Stimulated activated CD4-positive, alpha-beta T cell treated with anti-CD3 and anti-CD28 coated beads, Interleukin-1b, Interleukin-23, amount 100 ng/mL, for 1 hour (primary cell): Measurements from ENCODE around the gene OPTN.
"Not testable (repeated sequence)": the region's sequence is repeated elsewhere in the genome, so short reads cannot be mapped to it uniquely, and the experiment has no call there.

Source experiments
- DNase-seq, 2 donors: peaks; one replicate each; pipeline ENCODE4 v3.0.0-alpha.2; 2020; ENCODE audit warnings: low read depth in 2 of 2

Gene OPTN

DNA sequence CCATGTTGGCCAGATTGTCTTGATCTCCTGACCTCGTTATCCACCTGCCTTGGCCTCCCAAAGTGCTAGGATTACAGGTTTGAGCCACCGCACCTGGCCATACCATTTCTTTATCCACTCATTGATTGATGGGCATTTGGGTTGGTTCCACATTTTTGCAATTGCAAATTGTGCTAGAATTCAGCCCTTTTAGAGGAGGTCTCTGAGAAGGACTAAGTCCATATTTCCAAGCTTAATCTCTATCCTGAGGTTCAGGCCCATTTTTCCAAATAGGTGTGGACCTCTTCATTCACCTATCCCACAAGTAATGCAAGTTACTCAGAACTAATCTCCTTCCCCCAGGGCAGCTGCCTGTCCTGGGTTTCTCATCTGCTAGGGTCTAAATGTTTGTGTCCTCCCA, 9.7 kb upstream of the OPTN start:
- no peak for DNase-seq

DNA sequence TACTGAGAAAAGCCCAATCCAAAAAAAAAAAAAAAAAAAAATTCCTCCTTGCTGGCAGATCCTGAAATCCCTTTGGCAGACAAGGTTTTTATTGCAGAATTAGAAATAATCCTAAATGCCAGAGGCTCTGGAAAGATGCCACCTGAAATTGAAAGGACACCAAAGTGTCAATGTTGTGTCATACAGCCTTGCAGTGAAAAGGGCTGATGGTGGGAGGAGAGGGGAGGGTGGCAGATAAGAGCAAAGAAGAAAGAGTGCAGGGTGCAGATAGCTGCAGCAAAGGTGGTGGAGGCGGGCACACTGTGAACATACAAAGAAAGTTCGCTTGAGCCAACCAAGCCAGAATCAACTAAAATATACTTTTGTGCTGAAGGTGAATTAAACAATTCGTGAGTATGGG, 8.2 kb upstream of the OPTN start:
- DNase-seq: no peak

DNA sequence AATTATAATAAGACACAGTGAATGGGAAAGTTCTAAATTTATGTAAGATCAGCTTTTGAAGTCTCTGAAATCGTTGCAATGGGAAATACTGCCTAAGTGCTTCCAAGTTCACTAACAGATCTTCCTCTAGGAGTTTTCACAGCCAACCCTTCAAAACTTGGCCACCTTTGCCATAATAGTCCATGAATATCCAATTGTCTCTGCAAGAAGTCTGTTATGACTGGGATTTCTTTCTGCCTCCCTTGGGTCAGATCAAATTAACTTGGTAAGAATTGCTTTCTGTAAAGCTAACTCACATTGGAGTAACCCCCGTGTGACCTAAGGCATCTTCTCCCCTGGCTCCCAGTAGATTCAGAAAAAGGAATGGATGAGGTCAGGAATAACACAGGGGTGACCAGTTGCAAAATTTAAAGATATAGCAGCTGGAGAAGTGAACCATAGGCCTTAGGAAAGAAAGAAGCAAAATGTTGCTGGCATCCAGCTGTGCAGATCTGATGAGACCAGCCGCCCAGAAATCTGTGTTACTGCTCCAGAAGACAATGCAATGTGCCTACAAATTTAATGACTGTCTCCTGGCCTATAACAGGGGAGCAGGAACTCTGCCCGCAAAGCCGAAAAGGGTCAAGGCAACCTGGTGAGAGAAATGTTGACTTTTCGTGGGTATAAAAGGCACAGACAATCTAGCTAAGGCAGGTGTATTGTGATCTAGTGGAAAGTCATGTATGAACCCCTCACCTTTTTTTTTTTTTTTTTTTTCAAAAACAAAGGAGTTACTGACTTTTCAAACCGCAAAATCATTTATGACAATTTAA, 7.5 kb upstream of the OPTN start:
- no peak for DNase-seq

DNA sequence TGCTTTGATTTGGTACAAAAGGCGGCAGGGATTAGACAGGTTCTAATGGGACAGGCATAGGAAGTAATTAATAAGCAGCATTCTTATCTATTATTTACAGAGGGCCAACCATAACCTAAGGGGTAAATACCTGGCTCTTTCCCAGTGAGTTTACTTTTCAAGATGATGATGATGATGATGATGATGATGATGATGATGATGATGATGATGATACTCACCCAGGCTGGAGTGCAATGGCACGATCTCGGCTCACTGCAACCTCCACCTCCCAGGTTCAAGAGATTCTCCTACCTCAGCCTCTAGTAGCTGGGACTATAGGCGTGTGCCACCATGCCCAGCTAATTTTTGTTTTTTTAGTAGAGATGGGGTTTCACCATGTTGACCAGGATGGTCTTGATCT, 5.9 kb upstream of the OPTN start:
- not testable (repeated sequence) for DNase-seq

DNA sequence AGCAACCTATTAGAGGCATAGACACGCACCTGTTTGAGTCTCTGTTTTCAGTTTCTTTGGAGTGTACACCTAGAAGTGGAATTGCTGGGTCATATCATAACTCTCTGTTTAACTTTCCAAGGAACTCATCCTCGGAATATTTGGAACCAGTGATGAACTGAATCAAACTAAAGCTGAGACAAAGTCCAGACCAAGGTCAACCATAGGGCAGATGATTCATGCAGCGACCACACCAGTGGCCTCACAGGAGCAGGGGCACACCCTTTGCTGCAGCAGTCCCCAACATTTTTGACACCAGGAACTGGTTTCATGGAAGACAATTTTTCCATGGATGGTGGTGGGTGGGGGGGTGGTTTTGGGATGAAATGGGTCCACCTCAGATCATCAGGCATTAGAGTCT, 4.9 kb upstream of the OPTN start:
- DNase-seq: no peak

DNA sequence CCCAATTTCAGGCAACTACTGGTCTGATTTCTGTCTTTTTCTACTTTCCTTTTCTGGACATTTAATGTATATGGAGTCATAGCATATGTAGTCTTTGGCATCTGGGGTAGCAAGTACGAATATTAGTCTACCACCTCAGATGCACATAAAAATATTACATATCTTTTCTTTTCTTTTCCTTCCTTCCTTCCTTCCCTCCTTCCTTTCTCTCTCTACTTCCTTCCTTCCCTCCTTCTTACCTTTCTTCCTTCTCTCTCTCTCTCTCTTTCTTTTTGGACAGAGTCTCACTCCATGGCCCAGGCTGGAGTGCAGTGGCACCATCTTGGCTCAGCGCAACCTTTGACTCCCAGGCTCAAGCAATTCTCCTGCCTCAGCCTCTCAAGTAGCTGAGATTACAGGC, 4.0 kb upstream of the OPTN start:
- no peak for DNase-seq

DNA sequence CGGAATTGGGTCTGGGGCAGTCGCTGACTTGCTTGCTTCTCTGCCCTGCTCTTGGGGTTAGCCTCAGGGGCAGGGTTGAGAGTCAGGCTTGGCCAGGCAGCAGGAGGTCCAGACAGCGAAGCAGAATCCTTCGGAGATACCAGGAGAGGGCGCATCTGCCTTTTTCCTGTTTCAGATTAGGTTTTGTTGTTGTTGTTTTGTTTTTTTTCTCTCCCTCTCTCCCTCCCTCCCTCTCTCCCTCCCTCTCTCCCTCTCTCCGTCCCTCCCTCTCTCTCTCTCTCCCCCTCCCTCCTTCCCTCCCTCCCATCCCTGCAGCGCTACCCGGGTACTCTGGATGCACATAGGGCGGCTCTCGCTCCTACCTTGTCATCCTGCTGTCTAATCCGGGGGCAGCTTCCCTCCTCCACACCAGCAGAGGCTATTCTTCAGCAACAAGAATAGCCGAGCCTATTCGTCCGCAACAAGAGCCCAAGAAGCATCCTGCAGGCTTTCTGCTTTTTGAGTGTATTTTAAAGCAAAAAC, 758 bp upstream of the OPTN start:
- DNase-seq: no peak

DNA sequence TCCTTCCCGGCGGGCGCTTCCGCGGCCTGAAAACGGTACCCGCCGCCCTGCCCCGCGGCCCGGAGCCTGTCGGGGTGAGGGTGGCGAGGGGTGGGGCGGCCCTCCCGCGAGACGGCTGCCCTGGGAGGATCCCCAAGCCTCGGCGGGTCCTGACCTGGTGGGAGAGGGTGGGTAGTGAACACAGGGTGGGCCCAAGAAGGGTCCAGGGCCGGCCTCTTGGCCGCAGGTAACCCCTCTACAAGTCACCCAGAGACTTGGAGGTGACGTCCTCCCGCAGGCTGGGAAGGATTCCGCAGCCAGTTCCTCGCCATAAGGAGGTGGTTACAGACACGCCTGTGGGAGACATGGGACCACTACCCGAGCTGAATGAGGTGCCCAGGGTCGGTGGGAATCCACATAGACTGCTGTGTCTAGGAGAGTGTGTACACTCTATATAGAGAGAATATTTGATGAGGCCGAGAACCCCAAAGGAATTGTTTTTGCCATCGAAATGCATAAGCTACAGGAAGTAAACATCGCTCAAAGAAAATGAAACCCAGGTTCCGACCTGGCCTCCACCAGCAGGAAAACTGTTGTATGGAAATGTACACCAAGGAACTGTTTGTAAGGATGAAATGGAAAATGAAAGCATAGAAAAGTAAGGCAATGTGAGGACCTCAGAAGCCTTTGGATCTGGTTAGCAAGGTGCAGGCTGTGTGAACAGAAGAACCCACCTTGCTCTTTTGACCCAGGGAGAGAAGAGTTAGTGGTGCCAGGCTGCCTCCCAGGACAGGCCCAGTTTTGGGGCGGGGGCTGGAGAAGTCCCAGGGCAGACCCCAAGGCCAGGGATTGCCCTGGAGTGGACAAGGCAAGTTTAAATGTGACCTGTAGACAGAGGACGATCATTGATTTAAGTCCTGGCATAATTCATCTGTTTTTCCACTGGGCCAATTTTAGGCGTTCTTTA, 659 bp downstream of the OPTN start:
- no peak for DNase-seq

DNA sequence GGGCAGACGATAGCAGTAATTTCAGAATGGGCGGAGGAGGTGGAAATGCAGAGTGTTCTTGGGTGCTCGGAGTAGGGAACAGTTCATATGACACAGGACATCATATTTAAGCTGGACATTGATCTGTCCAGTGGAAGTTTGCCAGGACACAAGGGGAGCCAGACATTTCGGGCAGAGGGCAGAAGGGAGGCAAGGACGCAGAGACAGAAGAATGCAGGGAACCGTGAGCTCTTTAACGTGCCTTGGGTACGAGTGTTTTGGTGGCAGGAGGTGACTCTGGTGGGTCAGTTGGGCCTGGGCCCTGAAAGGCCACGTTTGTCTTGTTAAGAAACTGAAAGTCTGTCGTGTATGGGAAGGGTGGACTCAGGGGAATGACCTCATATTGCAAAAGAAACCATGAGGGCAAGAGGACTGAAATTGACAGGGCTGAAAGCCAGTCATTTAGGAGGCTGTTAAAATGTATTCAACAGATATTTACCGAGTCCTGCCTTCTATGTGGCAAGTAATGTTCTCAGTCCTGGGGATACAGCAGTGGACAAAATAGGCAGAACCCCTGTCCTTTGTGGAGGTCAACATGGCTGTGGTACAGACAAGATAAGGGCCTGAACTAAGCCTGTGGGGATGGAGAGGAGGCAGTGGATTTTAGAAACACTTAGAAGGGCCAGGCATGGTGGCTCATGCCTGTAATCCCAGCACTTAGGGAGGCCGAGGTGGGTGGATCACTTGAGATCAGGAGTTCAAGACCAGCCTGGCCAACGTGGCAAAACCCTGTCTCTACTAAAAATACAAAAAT, 2.2 kb downstream of the OPTN start:
- DNase-seq: no peak

DNA sequence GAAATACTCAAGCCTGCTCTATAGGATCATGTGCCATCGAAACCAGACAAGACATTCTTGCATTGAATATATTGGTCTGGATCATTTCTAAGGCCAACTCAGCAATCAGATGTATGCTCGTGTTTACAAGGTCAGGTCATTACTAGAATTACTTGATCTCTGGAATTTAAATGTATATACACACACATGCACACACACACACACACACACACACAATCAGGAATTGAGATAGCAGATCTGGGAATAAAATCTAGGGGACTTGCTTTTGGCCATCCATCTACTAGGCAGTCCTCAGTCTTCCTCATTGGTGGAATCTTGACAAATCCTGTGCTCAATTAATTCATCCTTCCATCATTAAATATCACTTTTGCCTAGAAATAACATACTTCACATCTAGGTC, 3.6 kb downstream of the OPTN start:
- DNase-seq: no peak

DNA sequence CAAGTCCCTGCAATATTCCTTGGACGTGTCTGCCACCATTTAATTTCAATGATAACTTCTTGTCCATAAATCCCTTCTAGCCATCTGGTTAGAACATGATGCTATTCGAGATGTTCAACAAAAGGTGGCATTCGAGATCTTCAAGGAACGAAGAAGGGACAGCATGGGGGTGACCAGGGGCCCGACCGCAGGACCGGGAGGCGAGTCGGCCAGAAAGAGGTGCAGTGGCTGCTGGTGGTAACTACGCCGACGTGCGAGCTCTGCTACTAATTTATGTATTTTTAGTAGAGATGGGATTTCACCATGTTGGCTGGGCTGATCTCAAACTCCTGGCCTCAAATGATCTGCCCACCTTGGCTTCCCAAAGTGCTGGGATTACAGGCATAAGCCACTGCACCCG, 4.7 kb downstream of the OPTN start:
- DNase-seq: no peak

DNA sequence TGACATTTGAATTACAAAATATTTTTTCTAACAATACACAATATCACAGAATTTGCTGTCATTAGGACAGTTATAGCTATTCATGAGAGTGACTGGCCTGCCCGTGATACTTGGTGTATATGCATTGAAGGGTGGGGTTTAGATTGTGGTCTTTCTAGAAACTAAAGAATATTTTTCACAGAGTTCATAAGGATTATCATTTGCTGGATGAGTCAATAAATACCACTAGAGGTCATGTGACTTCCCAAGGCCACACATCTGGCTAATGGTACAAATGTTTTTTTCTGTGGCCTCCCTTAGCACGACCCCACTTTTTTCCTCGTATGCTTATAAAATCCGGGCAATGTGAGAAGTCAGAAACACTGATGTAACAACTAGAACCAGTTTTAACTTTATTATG, 5.2 kb downstream of the OPTN start:
- DNase-seq: no peak

DNA sequence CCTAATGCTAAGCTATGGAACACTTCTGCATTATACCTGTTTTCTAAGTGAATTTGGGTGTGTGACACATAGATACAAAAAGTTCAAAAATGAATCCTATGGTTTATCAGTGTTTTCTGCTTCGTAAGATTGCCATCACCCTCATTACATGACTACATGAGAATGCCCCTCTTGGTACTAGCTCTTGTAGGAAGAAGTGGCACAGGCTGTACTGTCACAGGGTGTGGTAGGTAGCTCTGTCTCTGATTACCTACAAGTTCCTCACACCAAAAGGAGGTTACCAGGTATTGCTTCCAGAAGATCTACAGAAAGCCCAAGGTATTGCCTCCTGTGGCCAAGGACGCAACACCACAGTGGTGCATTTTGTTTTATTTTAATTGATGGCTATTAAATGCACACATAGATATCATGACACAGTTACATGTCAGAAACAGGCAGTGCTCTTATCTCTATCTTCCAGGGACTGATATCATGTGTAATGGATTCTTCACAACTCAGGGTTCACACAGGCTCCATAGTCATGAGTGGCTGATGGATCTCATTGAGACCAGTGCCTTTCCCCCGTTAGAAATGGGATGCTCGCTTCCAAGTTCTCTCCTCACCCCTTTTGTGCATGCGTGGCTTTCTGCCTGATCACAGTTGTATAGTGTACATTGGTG, 6.6 kb downstream of the OPTN start:
- no peak for DNase-seq

DNA sequence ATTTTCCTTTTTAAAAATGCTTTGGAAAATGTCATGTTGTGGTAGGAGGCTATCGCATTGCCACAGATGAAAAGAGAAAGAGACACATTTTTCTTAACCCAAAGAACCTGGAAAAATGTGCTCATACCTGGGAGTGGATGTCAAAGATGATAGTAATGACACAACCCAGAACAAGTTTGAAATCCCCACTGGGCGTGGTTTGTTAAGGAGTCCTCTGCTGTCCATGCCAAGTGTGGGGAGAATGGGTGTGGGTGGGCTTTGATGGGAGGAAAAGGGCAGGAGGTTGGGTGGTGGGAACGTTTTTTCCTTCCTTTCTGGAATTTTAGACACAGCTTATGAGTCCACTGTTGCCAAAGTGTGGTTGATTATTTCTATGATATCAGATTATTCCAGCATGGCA, 10.9 kb downstream of the OPTN start:
- no peak for DNase-seq

DNA sequence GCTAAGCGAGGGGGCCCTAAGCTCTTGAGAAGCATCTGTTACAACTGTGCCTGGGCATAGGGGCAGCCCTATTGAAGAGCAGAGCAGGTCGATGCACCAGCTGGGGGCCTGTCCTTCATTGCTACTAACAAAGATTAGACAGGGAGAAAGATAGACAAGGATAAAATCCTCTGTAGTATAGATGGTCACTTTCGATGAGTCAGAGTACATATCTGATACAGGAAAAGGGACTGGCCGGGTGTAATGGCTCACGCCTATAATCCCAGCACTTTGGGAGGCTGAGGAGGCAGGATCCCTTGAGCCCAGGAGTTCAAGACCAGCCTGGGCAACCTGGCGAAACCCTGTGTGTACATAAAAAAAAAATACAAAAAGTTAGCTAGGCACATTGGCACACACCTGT, 13.6 kb downstream of the OPTN start:
- no peak for DNase-seq

DNA sequence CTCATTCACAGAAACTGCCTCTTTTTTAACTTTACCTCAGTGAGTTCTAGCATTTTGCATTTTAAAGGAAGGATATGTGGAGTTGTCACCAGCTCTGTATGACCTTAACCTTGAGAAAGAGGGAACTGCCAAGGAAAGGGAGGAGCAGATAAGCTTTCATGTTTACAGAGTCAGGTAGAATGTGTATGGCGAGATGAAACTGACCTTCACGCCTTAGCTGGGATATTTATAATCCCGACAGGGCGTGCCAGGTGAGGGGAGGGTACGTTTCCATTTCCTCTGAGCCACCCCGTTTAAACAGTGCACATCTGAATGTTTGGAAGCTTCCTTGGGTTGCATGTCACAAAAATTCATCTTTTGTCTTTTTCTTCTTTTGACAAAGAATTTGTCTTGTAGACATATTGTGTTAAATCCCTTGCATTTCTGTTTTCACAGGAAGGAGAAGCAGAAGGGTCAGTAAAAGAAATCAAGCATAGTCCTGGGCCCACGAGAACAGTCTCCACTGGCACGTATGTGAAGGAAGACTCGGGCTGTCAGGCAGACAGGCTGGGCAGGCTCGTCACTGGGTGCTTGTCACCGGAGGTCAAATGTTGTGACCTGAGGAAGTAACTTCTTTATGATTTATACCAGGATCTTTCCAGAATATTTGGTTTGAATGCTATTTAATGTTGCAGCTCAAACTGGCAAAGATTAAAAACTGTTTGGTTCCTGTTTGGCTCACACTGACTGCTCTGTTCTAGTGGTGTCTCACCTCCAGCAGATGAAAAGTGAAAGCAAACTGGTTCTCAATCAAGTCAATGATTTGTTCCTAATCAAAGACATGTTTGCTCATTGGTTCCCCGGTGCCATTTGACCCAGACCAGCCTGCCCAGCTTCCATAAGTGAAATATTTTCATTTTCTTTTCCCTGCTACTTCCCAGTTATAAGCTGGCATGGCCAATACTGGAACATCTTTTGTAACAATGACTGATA, 16.2 kb downstream of the OPTN start:
- DNase-seq: no peak

DNA sequence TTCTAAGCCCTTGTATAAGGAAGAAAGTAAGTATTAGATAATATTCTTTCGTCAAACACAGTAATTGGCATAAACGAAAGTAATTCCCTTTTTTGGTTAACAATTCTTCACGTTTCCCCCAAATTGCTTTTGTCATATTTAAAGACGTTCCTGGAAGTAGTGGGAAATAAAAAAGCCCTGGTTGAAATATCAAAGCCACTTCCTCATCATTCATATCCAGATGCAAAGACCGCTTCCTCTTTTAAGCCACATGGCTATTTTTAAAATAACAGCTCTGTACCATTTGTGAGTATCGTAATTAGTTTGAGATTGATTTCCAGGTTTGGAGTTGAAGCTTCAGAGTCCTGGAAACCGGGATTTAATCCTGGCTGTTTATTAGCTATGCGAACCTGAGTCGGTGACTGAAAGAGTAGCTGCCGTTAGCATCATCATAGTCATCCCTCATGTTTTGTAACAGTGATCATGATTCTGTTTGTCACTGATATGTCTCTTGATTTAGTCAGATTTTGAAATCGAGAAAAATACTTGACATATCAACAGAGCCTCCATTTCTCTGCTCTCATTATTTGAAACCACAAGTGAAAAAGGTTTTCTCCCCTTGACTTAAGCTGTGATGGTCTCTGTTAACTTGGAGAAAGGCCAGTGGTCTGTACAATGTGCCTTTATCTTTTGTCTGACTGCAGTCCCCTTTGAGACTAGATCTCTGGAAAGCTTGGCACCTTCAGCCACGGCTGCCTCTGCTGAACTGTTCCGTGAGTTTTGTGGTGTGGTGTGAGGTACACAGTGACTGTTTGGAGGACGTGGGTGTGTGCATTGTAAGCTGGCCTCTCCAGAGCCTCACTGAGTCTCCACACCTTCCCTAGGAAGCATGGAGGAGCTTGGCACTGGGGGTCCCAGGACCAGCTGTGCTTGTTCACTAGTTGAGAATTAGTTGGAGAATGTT, 18.1 kb downstream of the OPTN start:
- DNase-seq: no peak

DNA sequence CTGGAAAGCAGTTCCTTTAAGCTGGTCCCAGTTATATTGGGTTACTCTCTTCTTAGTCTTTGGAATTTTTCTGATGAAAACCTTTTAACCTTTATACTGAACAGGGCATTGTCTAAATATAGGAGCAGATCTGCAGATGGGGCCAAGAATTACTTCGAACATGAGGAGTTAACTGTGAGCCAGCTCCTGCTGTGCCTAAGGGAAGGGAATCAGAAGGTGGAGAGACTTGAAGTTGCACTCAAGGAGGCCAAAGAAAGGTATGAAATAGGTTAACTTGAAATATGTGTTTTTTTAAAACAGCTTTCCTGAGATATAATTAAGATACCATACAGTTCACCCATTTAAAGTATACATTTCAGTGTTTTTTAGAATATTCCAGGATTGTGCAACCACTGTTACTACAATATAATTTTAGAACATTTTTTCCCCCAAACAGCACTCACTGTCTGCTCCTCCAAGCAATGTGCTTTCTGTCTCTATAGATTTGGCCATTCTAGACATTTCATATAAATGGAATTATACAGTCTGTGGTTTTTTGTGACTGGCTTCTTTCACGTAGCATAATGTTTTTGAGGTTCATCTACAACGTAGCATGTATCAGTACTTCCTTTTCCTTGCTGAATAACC, 18.9 kb downstream of the OPTN start:
- no peak for DNase-seq
